Endothelial cell (in vitro differentiated cells): ENCODE results near the gene ADAMTS2. TPM values are rescaled to one million over a fixed set of nuclear protein-coding genes. Genes with fewer than 3 reads are reported as not detected.

ENCODE experiments used
- DNase-seq: peaks from one replicate; pipeline ENCODE4 v3.0.0; 2021; ENCODE audit warnings: low spot score
- H3K27ac Mint-ChIP-seq: one replicate; pipeline ENCODE4 v1.8.0; 2021; ENCODE audit warnings: mixed read lengths, inconsistent platforms; ENCODE audit not compliant: unreplicated experiment
- H3K27me3 Mint-ChIP-seq: one replicate; pipeline ENCODE4 v1.8.0; 2021; ENCODE audit warnings: mild to moderate bottlenecking, moderate library complexity, mixed read lengths, inconsistent platforms; ENCODE audit not compliant: unreplicated experiment
- H3K36me3 Mint-ChIP-seq: one replicate; pipeline ENCODE4 v1.8.0; 2021; ENCODE audit warnings: mild to moderate bottlenecking, low read depth, mixed read lengths, inconsistent platforms; ENCODE audit not compliant: unreplicated experiment
- H3K4me1 Mint-ChIP-seq: one replicate; pipeline ENCODE4 v1.8.0; 2021; ENCODE audit warnings: mild to moderate bottlenecking, mixed read lengths, inconsistent platforms; ENCODE audit not compliant: unreplicated experiment
- H3K4me3 Mint-ChIP-seq: one replicate; pipeline ENCODE4 v1.8.0; 2021; ENCODE audit warnings: mild to moderate bottlenecking, mixed read lengths, inconsistent platforms; ENCODE audit not compliant: unreplicated experiment
- H3K9me3 Mint-ChIP-seq: one replicate; pipeline ENCODE4 v1.8.0; 2021; ENCODE audit warnings: mixed read lengths, inconsistent platforms; ENCODE audit not compliant: unreplicated experiment
- CTCF ChIP-seq: fragments of 200-600 bp; sonication (generic); IDR thresholded peaks from one replicate; pipeline ENCODE4 v1.5.0; 2021; ENCODE audit warnings: antibody characterized with exemption; ENCODE audit not compliant: unreplicated experiment
- total RNA-seq: library from RNA; stranded (reverse); fragmentation: NEBNext Ultra II Directional; extraction: Animal tissue kit (Norgen Biotek cat#: 25700); gene quantifications from one replicate; pipeline ENCODE4 v1.2.1, GENCODE V29; 2021; ENCODE audit not compliant: unreplicated experiment

ADAMTS2 gene
- total RNA-seq, 1 donor from 2014 or later: 1.5 TPM

GRCh38 chr5:179318221-179318955 is 26.9 kb downstream of the ADAMTS2 start:
- no peak for TF ChIP-seq CTCF
- DNase-seq: no peak

GRCh38 chr5:179317411-179318220 is 27.6 kb downstream of the ADAMTS2 start:
- Mint-ChIP-seq H3K4me3 (no peak overlapping the region), H3K27me3 (peaks cover 18% of the 10 kb centered on the region), H3K36me3 (peaks cover 14% of the 10 kb centered on the region), H3K27ac (peak overlapping the region; percentile 70), H3K4me1 (peaks cover 12% of the 10 kb centered on the region), H3K9me3 (peaks cover 7% of the 10 kb centered on the region)
- no peak for DNase-seq
- TF ChIP-seq CTCF: no peak

More at GRCh38 chr5:179318221-179318955, 26.9 kb downstream of the ADAMTS2 start:
- Mint-ChIP-seq H3K4me1 (peaks cover 12% of the 10 kb centered on the region), H3K36me3 (peaks cover 14% of the 10 kb centered on the region), H3K27me3 (peaks cover 15% of the 10 kb centered on the region), H3K9me3 (peaks cover 7% of the 10 kb centered on the region), H3K27ac (no peak overlapping the region), H3K4me3 (no peak overlapping the region)

- Mint-ChIP-seq H3K9me3 (peaks cover 7% of the 10 kb centered on the region), H3K27ac (peak overlapping the region; percentile 70), H3K27me3 (peaks cover 24% of the 10 kb centered on the region), H3K4me1 (peaks cover 12% of the 10 kb centered on the region), H3K4me3 (no peak overlapping the region), H3K36me3 (peaks cover 19% of the 10 kb centered on the region)
- no peak for DNase-seq
- TF ChIP-seq CTCF: no peak
Observed at GRCh38 chr5:179316982-179317381, 28.3 kb downstream of the ADAMTS2 start.

GRCh38 chr5:179316111-179316551 is 29.1 kb downstream of the ADAMTS2 start:
- peaks cover 21% of the 10 kb centered on the region for H3K36me3 Mint-ChIP-seq
- peaks cover 24% of the 10 kb centered on the region for H3K27me3 Mint-ChIP-seq
- H3K27ac Mint-ChIP-seq: no peak overlapping the region

More at GRCh38 chr5:179316111-179316551, 29.1 kb downstream of the ADAMTS2 start:
- peak overlapping the region; percentile 70 for H3K4me3 Mint-ChIP-seq
- H3K9me3 Mint-ChIP-seq: peaks cover 7% of the 10 kb centered on the region
- peaks cover 9% of the 10 kb centered on the region for H3K4me1 Mint-ChIP-seq
- no peak for DNase-seq
- TF ChIP-seq CTCF: no peak
